ENCODE results near the gene S100B.

Gene S100B

GRCh38 chr21:46557919-46558392 lies 46.9 kb downstream of the S100B start:
- DNase-seq = no peak

GRCh38 chr21:46557469-46557868 lies 47.4 kb downstream of the S100B start:
- DNase-seq = no peak

GRCh38 chr21:46556802-46557201 lies 48.1 kb downstream of the S100B start:
- no peak for DNase-seq

GRCh38 chr21:46555678-46556077 lies 49.2 kb downstream of the S100B start:
- DNase-seq = no peak

- DNase-seq = no peak
Measured at GRCh38 chr21:46555225-46555617, 49.7 kb downstream of the S100B start.

- DNase-seq = no peak
Measured at GRCh38 chr21:46554431-46555224, 50.3 kb downstream of the S100B start.

- no peak for DNase-seq
Measured at GRCh38 chr21:46553993-46554392, 50.9 kb downstream of the S100B start.

GRCh38 chr21:46552865-46553379 lies 52.0 kb downstream of the S100B start:
- no peak for DNase-seq

- DNase-seq = no peak
Measured at GRCh38 chr21:46552274-46552673, 52.6 kb downstream of the S100B start.

- DNase-seq = peak; percentile 64
Measured at GRCh38 chr21:46551636-46552241, 53.1 kb downstream of the S100B start.

- DNase-seq = no peak
Measured at GRCh38 chr21:46550116-46550941, 54.6 kb downstream of the S100B start.

- DNase-seq = no peak
Measured at GRCh38 chr21:46549650-46550049, 55.2 kb downstream of the S100B start.

All from stimulated activated CD8-positive, alpha-beta memory T cell treated with anti-CD3 and anti-CD28 coated beads, Interleukin-4, amount 100 ng/mL, for 48 hours (primary cell).